ENCODE results near the gene METTL3. TPM values are rescaled to one million over a fixed set of nuclear protein-coding genes. Genes with fewer than 3 reads are reported as not detected.

METTL3 gene
- total and polyA plus RNA-seq, 5 donors from 2014 or later: 20.6 to 59.0 (median 24.7) TPM

- Histone ChIP-seq H3K27ac (ENCODE audit: insufficient read depth, low read length, poor library complexity, severe bottlenecking) (no peak overlapping the region), H3K27me3 (ENCODE audit: control insufficient read depth, insufficient read depth, low read length) (no peaks in the 10 kb centered on the region), H3K4me3 (ENCODE audit: low read depth, low read length) (no peak overlapping the region), H3K36me3 (ENCODE audit: control insufficient read depth, insufficient read depth, low read length) (no peaks in the 10 kb centered on the region), H3K9me3 (ENCODE audit: control insufficient read depth in 2 of 2, low read length in 2 of 2) (no peaks in the 10 kb centered on the region), H3K4me1 (ENCODE audit: control insufficient read depth, insufficient read depth, low read length, poor library complexity, severe bottlenecking) (peaks cover 11% of the 10 kb centered on the region)
- peak overlapping the region; percentile 88 to 94 (median 90) for H3K4me3 Mint-ChIP-seq
- H3K4me1 Mint-ChIP-seq: peaks cover 0 to 22% (median 5%) of the 10 kb centered on the region in 4 donors
- H3K27ac Mint-ChIP-seq: peak overlapping the region in 2 of 3 donors; percentile 32 to 95
- H3K27me3 Mint-ChIP-seq: peaks cover 30% of the 10 kb centered on the region
- H3K9me3 Mint-ChIP-seq: no peaks in the 10 kb centered on the region
- ATAC-seq (ENCODE audit: low read depth in 2 of 2) (no peak), DNase-seq (no peak)
- no peaks in the 10 kb centered on the region for H3K36me3 Mint-ChIP-seq
These were observed 13.7 kb upstream of the METTL3 start for GRCh38 chr14:21524575-21525490.

- Histone ChIP-seq H3K9me3 (ENCODE audit: control insufficient read depth in 2 of 2, low read length in 2 of 2) (no peaks in the 10 kb centered on the region), H3K27ac (ENCODE audit: insufficient read depth, low read length, poor library complexity, severe bottlenecking) (no peak overlapping the region), H3K4me1 (ENCODE audit: control insufficient read depth, insufficient read depth, low read length, poor library complexity, severe bottlenecking) (peaks cover 11% of the 10 kb centered on the region), H3K36me3 (ENCODE audit: control insufficient read depth, insufficient read depth, low read length) (no peaks in the 10 kb centered on the region), H3K27me3 (ENCODE audit: control insufficient read depth, insufficient read depth, low read length) (no peaks in the 10 kb centered on the region), H3K4me3 (ENCODE audit: low read depth, low read length) (no peak overlapping the region)
- ATAC-seq (ENCODE audit: low read depth in 2 of 2): no peak
- H3K27me3 Mint-ChIP-seq: peaks cover 22% of the 10 kb centered on the region
- H3K4me1 Mint-ChIP-seq: peaks cover 0 to 22% (median 1%) of the 10 kb centered on the region in 4 donors
- no peaks in the 10 kb centered on the region for H3K36me3 Mint-ChIP-seq
- peak overlapping the region in 1 of 3 donors; percentile 43 for H3K27ac Mint-ChIP-seq
- no peak for DNase-seq
- no peaks in the 10 kb centered on the region for H3K9me3 Mint-ChIP-seq
- peak overlapping the region in 2 of 4 donors; percentile 4 to 17 for H3K4me3 Mint-ChIP-seq
These were observed 12.1 kb upstream of the METTL3 start for GRCh38 chr14:21523203-21523602.

GRCh38 chr14:21521501-21521900, 10.4 kb upstream of the METTL3 start:
- no peaks in the 10 kb centered on the region for H3K9me3 ChIP-seq (ENCODE audit: control insufficient read depth in 2 of 2, low read length in 2 of 2)
- H3K4me3 Mint-ChIP-seq: peak overlapping the region in 1 of 4 donors; percentile 56
- DNase-seq: no peak
- H3K36me3 ChIP-seq (ENCODE audit: control insufficient read depth, insufficient read depth, low read length): no peaks in the 10 kb centered on the region
- H3K27ac ChIP-seq (ENCODE audit: insufficient read depth, low read length, poor library complexity, severe bottlenecking): no peak overlapping the region
- H3K4me3 ChIP-seq (ENCODE audit: low read depth, low read length): no peak overlapping the region
- no peak for ATAC-seq (ENCODE audit: low read depth in 2 of 2)
- no peak overlapping the region for H3K27ac Mint-ChIP-seq
- peaks cover 20% of the 10 kb centered on the region for H3K27me3 Mint-ChIP-seq
- no peaks in the 10 kb centered on the region for H3K36me3 Mint-ChIP-seq
- H3K4me1 ChIP-seq (ENCODE audit: control insufficient read depth, insufficient read depth, low read length, poor library complexity, severe bottlenecking): peaks cover 2% of the 10 kb centered on the region
- peaks cover 0 to 15% (median 0%) of the 10 kb centered on the region in 4 donors for H3K4me1 Mint-ChIP-seq
- no peaks in the 10 kb centered on the region for H3K9me3 Mint-ChIP-seq
- H3K27me3 ChIP-seq (ENCODE audit: control insufficient read depth, insufficient read depth, low read length): no peaks in the 10 kb centered on the region

GRCh38 chr14:21520767-21521166, 9.6 kb upstream of the METTL3 start:
- no peaks in the 10 kb centered on the region for H3K9me3 ChIP-seq (ENCODE audit: control insufficient read depth in 2 of 2, low read length in 2 of 2)
- Mint-ChIP-seq H3K27ac (no peak overlapping the region), H3K36me3 (no peaks in the 10 kb centered on the region), H3K4me1 (peaks cover 0 to 14% (median 0%) of the 10 kb centered on the region in 4 donors), H3K9me3 (no peaks in the 10 kb centered on the region), H3K4me3 (peak overlapping the region in 2 of 4 donors; percentile 23 to 56), H3K27me3 (peaks cover 20% of the 10 kb centered on the region)
- H3K27me3 ChIP-seq (ENCODE audit: control insufficient read depth, insufficient read depth, low read length): no peaks in the 10 kb centered on the region
- no peaks in the 10 kb centered on the region for H3K4me1 ChIP-seq (ENCODE audit: control insufficient read depth, insufficient read depth, low read length, poor library complexity, severe bottlenecking)
- ATAC-seq (ENCODE audit: low read depth in 2 of 2) (no peak), DNase-seq (no peak)
- H3K27ac ChIP-seq (ENCODE audit: insufficient read depth, low read length, poor library complexity, severe bottlenecking): no peak overlapping the region
- no peak overlapping the region for H3K4me3 ChIP-seq (ENCODE audit: low read depth, low read length)
- H3K36me3 ChIP-seq (ENCODE audit: control insufficient read depth, insufficient read depth, low read length): no peaks in the 10 kb centered on the region

- H3K27me3 Mint-ChIP-seq: peaks cover 20% of the 10 kb centered on the region
- Histone ChIP-seq H3K4me1 (ENCODE audit: control insufficient read depth, insufficient read depth, low read length, poor library complexity, severe bottlenecking) (no peaks in the 10 kb centered on the region), H3K36me3 (ENCODE audit: control insufficient read depth, insufficient read depth, low read length) (no peaks in the 10 kb centered on the region), H3K4me3 (ENCODE audit: low read depth, low read length) (no peak overlapping the region), H3K9me3 (ENCODE audit: control insufficient read depth in 2 of 2, low read length in 2 of 2) (no peaks in the 10 kb centered on the region), H3K27me3 (ENCODE audit: control insufficient read depth, insufficient read depth, low read length) (no peaks in the 10 kb centered on the region), H3K27ac (ENCODE audit: insufficient read depth, low read length, poor library complexity, severe bottlenecking) (no peak overlapping the region)
- ATAC-seq (ENCODE audit: low read depth in 2 of 2) (no peak), DNase-seq (no peak)
- peaks cover 0 to 7% (median 0%) of the 10 kb centered on the region in 4 donors for H3K4me1 Mint-ChIP-seq
- H3K36me3 Mint-ChIP-seq: no peaks in the 10 kb centered on the region
- no peak overlapping the region for H3K27ac Mint-ChIP-seq
- no peaks in the 10 kb centered on the region for H3K9me3 Mint-ChIP-seq
- H3K4me3 Mint-ChIP-seq: no peak overlapping the region
These were observed 7.6 kb upstream of the METTL3 start for GRCh38 chr14:21518725-21519124.

- Mint-ChIP-seq H3K9me3 (peaks cover 0 to 5% (median 0%) of the 10 kb centered on the region in 7 donors), H3K4me1 (peaks cover 14 to 22% (median 18%) of the 10 kb centered on the region in 4 donors), H3K36me3 (peaks cover 5% of the 10 kb centered on the region), H3K27me3 (peaks cover 14% of the 10 kb centered on the region), H3K27ac (no peak overlapping the region), H3K4me3 (no peak overlapping the region)
- no peaks in the 10 kb centered on the region for H3K36me3 ChIP-seq (ENCODE audit: control insufficient read depth, insufficient read depth, low read length)
- H3K27ac ChIP-seq (ENCODE audit: insufficient read depth, low read length, poor library complexity, severe bottlenecking): no peak overlapping the region
- no peak for ATAC-seq (ENCODE audit: low read depth in 2 of 2)
- no peak for DNase-seq
- H3K9me3 ChIP-seq (ENCODE audit: control insufficient read depth in 2 of 2, low read length in 2 of 2): no peaks in the 10 kb centered on the region
- H3K4me1 ChIP-seq (ENCODE audit: control insufficient read depth, insufficient read depth, low read length, poor library complexity, severe bottlenecking): peaks cover 16% of the 10 kb centered on the region
- H3K4me3 ChIP-seq (ENCODE audit: low read depth, low read length): no peak overlapping the region
- no peaks in the 10 kb centered on the region for H3K27me3 ChIP-seq (ENCODE audit: control insufficient read depth, insufficient read depth, low read length)
These were observed 3.2 kb upstream of the METTL3 start for GRCh38 chr14:21514341-21514740.

- Histone ChIP-seq H3K4me3 (ENCODE audit: low read depth, low read length) (peak overlapping the region; percentile 90), H3K27ac (ENCODE audit: insufficient read depth, low read length, poor library complexity, severe bottlenecking) (peak overlapping the region; percentile 49), H3K36me3 (ENCODE audit: control insufficient read depth, insufficient read depth, low read length) (peaks cover 7% of the 10 kb centered on the region), H3K9me3 (ENCODE audit: control insufficient read depth in 2 of 2, low read length in 2 of 2) (no peaks in the 10 kb centered on the region), H3K4me1 (ENCODE audit: control insufficient read depth, insufficient read depth, low read length, poor library complexity, severe bottlenecking) (peaks cover 39% of the 10 kb centered on the region), H3K27me3 (ENCODE audit: control insufficient read depth, insufficient read depth, low read length) (no peaks in the 10 kb centered on the region)
- H3K4me3 Mint-ChIP-seq: peak overlapping the region; percentile 99 to 100 (median 99)
- H3K27ac Mint-ChIP-seq: peak overlapping the region; percentile 67 to 100 (median 99)
- no peak for ATAC-seq (ENCODE audit: low read depth in 2 of 2)
- H3K36me3 Mint-ChIP-seq: peaks cover 19% of the 10 kb centered on the region
- H3K9me3 Mint-ChIP-seq: peaks cover 0 to 5% (median 2%) of the 10 kb centered on the region in 7 donors
- peaks cover 25 to 57% (median 45%) of the 10 kb centered on the region in 4 donors for H3K4me1 Mint-ChIP-seq
- DNase-seq: peak in 1 of 3 donors; percentile 26
- H3K27me3 Mint-ChIP-seq: peaks cover 8% of the 10 kb centered on the region
These were observed 1.6 kb downstream of the METTL3 start for GRCh38 chr14:21509432-21510143.
